Effector memory CD4-positive, alpha-beta T cell (primary cell): ENCODE data around the gene VWA5B1.

Experiments used
- DNase-seq, 3 donors: peaks; one replicate each; pipeline ENCODE4 v3.0.0-alpha.2; 2020
- H3K27ac ChIP-seq: 2 replicates; pipeline ENCODE4 v1.7.0; 2013; ENCODE audit warnings: mild to moderate bottlenecking, low read length, moderate library complexity; ENCODE audit not compliant: insufficient read depth, poor library complexity, severe bottlenecking
- H3K27me3 ChIP-seq: replicated peaks from 2 replicates; pipeline ENCODE4 v1.7.0; 2013; ENCODE audit warnings: mild to moderate bottlenecking, low read length; ENCODE audit not compliant: insufficient read depth, control insufficient read depth, poor library complexity, severe bottlenecking
- H3K36me3 ChIP-seq: 2 replicates; pipeline ENCODE4 v1.7.0; 2013; ENCODE audit warnings: mild to moderate bottlenecking, low read length, moderate library complexity; ENCODE audit not compliant: control insufficient read depth, insufficient read depth
- H3K4me1 ChIP-seq: 2 replicates; pipeline ENCODE4 v1.7.0; 2013; ENCODE audit warnings: low read length, mild to moderate bottlenecking; ENCODE audit not compliant: control insufficient read depth, insufficient read depth, poor library complexity, severe bottlenecking
- H3K4me3 ChIP-seq: 2 replicates; pipeline ENCODE4 v1.7.0; 2013; ENCODE audit warnings: low read length, low read depth, mild to moderate bottlenecking; ENCODE audit not compliant: insufficient read depth, poor library complexity, severe bottlenecking
- H3K9me3 ChIP-seq: 2 replicates; pipeline ENCODE4 v1.7.0; 2013; ENCODE audit warnings: mild to moderate bottlenecking, low read length, moderate library complexity; ENCODE audit not compliant: control insufficient read depth

VWA5B1 gene

DNA sequence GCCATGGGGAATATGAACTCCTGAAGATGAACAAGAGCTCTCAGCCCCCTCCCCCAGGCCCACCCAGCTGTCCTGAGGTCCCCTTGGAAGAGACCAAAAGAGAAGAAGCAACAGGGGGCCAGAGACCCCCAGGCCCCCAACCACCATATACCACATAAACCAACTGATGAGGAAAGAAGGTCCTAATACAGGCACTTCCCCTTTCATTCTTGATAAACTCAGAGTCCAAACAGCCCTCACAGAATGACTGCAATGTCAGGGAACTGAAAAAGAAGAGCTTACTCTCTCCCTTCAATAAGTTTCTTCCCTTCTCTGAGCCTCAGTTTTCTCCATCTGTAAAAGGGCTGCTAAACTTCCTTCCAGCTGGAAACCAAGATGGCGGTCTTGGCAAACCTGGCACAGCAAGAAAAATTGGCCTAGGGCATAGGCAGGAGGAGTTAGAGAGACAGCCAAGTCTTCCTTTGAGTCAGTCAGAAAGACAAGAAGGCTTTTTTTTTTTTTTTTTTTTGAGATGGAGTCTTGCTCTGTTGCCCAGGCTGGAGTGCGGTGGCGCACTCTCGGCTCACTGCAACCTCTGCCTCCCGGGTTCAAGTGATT lies 90.5 kb downstream of the VWA5B1 start:
- Histone ChIP-seq H3K9me3 (no peaks in the 10 kb centered on the region), H3K36me3 (no peaks in the 10 kb centered on the region), H3K27me3 (no peaks in the 10 kb centered on the region), H3K4me3 (no peak overlapping the region), H3K4me1 (no peaks in the 10 kb centered on the region), H3K27ac (no peak overlapping the region)
- DNase-seq: no peak

DNA sequence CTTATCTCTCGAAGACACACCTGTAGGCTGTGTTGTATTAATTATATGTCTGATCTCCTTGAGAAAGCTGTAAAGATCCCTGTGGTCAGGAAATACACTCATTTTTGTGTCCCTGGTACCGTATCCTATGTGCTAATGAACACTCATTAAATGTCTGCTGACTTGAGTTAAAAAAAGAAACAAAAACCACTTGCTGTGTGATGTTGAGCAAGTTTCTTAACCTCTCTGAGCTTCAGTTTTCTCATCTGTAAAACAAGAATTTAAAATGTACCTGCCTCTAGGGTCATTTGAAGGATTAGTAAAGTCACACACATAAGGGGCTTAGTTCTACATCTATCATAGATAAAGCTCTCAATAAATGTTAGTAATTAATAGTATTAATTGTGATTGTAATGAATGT lies 91.3 kb downstream of the VWA5B1 start:
- Histone ChIP-seq H3K4me3 (no peak overlapping the region), H3K9me3 (no peaks in the 10 kb centered on the region), H3K4me1 (no peaks in the 10 kb centered on the region), H3K27me3 (peaks cover 7% of the 10 kb centered on the region), H3K27ac (no peak overlapping the region), H3K36me3 (no peaks in the 10 kb centered on the region)
- DNase-seq: no peak

DNA sequence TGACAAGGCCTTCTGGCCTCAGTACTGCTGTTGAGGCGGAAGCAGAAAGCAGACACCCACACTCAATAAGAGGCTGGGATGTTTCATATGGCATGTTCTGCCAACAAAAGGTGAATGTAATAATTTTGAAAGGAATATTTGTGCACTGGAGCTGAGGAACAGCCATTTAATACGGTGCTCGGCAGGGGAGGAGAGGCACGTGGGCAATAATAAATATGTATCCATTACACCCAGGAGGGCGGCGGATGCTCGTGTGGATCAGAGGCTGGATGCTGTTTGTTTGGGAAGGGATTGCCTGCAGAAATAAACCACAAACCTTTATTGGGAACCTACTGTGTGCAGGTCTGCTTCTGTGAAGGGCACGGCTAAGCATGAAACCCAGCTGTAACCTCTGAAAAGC lies 92.0 kb downstream of the VWA5B1 start:
- Histone ChIP-seq H3K4me3 (no peak overlapping the region), H3K27ac (no peak overlapping the region), H3K36me3 (no peaks in the 10 kb centered on the region), H3K4me1 (no peaks in the 10 kb centered on the region), H3K9me3 (no peaks in the 10 kb centered on the region), H3K27me3 (peaks cover 13% of the 10 kb centered on the region)
- no peak for DNase-seq

DNA sequence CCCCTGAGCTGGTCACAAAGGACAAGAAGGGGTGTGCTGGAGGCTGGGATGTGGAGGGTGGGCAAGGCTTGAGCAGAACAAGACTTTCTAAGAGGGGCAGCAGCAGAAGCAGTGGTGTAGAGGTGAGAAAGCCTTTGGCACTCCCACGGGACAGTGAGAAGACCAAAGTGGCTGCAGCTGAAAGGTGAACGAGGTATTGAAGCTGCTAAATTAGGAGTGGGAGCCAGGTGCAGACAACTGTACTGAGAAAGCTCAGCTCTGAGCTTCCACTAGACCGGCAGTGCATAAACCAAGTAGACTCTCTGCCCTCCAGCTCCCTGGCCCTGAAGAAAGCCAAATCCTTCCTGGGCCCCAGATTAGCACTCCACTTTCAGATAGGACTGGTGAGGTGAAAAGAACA lies 93.0 kb downstream of the VWA5B1 start:
- H3K27ac ChIP-seq: no peak overlapping the region
- peaks cover 13% of the 10 kb centered on the region for H3K27me3 ChIP-seq
- H3K4me3 ChIP-seq: no peak overlapping the region
- no peaks in the 10 kb centered on the region for H3K36me3 ChIP-seq
- H3K9me3 ChIP-seq: no peaks in the 10 kb centered on the region
- DNase-seq: no peak
- H3K4me1 ChIP-seq: no peaks in the 10 kb centered on the region

DNA sequence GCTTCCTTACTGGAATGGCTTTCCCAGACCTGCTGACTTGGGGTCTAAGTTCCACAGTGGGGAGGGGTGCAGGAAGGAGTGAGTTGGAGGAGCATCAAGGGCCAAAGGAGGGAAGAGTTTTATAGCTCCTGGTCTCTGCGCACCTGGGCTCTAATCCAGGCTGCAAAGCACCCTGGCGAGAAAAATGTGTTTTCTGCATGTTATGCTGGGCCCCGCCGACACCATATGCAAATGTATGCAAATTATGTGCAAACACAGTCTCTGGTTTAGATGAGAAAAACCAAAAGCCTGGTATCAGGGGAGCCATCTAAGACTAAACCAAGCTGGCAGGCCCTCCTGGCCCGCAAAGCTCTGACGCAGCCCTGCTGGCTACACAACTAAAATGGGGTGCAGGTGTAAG lies 95.0 kb downstream of the VWA5B1 start:
- H3K27ac ChIP-seq: no peak overlapping the region
- H3K4me3 ChIP-seq: no peak overlapping the region
- DNase-seq: no peak
- peaks cover 13% of the 10 kb centered on the region for H3K27me3 ChIP-seq
- H3K36me3 ChIP-seq: no peaks in the 10 kb centered on the region
- no peaks in the 10 kb centered on the region for H3K4me1 ChIP-seq
- no peaks in the 10 kb centered on the region for H3K9me3 ChIP-seq

DNA sequence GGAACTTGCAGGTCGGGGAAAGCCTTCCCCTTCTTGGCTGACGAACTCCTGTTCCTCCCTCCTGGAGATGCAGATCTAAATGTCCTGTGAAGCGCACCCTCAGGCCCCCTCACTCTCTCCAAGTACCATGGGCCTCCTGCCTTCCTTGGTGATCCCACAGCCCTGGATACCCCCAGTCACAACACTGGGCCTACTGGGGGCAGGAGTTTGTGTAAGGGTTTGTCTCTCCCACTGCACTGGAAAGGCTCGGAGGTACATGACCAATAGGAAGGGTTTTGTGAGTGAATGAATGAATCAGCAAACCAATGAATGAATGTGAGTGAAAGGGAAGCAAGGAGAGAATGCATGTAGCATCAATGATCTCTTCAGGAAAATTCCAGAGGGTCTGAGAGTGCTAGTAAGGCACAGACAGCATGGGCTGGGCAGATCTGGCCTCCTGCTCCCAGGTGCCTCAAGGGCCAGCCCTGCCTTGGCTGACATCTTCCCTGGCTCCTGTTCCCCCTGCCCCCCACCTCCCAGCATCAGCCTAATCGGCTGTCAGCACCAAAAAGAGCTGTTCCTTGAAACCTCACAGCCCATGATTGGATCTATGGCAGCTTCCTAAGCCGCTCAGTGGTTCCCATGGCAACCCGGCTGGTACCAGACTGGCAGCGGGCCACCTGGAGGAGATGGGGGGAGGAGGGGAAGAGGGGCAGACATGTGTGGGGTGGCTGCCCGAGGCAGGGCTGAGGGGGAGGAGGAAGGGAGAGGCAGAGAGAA lies 95.8 kb downstream of the VWA5B1 start:
- no peak overlapping the region for H3K4me3 ChIP-seq
- DNase-seq: no peak
- H3K4me1 ChIP-seq: no peaks in the 10 kb centered on the region
- H3K9me3 ChIP-seq: no peaks in the 10 kb centered on the region
- H3K27me3 ChIP-seq: peaks cover 13% of the 10 kb centered on the region
- H3K27ac ChIP-seq: no peak overlapping the region
- no peaks in the 10 kb centered on the region for H3K36me3 ChIP-seq

DNA sequence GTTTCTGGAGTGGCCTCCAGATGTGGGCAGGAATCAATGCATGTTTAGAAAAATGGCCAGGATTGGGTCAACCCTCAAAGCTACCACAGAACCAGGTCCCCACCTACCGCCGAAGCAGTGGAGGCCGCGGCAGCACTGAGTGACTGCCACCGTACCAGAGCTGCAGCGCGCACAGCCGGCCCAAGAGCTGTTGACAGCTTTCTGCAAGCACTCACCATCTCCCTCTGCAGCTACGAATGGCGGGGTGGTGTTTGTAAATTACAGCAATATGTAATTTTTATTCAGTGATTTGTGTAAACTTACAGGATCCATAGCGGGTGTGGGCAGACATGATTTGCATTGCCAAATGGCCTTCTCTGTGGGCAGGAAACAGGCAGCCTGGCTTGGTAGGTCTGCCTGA lies 98.9 kb downstream of the VWA5B1 start:
- Histone ChIP-seq H3K4me3 (no peak overlapping the region), H3K36me3 (no peaks in the 10 kb centered on the region), H3K27me3 (peaks cover 13% of the 10 kb centered on the region), H3K9me3 (no peaks in the 10 kb centered on the region), H3K27ac (no peak overlapping the region), H3K4me1 (no peaks in the 10 kb centered on the region)
- DNase-seq: no peak

DNA sequence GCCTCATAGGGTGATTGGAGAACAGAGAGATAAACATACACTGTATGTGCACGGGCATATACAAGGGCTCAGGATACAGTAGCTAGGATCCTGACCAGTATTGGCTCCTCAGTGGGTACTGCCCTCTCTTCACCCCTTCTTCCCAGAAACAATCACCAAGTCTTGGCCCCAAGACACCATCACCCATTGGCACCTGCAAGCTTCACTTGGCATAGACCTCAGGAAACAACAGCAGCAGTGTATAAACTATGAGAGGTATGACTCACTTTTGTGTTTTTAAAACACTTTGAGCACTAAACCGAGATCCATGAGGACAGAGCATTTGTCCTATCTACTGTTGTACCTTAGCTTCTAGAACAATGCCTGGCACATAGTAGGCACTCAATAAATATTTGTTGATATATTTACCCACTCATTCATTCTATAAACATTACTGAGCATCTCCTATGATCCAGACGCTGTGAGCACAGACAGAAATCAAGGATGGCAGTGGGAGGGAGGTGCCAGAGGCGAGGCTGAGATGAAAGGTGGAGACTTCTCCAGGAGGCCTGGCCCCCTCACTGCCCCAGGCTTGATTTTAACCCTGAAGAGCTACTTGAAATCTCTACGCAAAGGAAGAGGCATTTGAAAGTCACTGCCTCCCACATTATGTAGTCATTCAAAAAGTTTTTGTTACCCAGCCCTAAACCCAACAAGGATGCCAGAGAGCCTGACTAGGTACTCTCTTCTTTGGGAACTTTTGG lies 100.1 kb downstream of the VWA5B1 start:
- Histone ChIP-seq H3K9me3 (peaks cover 5% of the 10 kb centered on the region), H3K36me3 (no peaks in the 10 kb centered on the region), H3K4me1 (no peaks in the 10 kb centered on the region), H3K27me3 (peaks cover 13% of the 10 kb centered on the region), H3K4me3 (no peak overlapping the region), H3K27ac (no peak overlapping the region)
- DNase-seq: no peak

DNA sequence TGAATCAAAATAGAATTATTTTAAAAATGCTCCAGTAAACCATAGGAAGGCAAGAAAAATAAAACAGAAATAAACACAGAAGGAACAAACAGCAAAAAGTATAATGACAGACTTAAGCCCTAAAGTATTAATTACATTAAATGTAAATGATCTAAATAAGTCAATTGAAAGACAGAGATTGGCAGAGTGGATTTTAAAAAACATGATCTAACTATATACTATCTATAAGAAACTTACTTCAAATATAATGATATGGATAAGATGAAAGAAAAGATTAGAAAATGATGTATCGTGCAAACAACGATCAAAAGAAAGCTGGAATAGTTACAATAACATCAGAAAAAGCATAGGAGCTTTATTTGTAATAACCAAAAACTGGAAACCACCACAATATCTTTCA lies 104.6 kb downstream of the VWA5B1 start:
- Histone ChIP-seq H3K4me3 (no peak overlapping the region), H3K36me3 (no peaks in the 10 kb centered on the region), H3K27me3 (no peaks in the 10 kb centered on the region), H3K9me3 (peaks cover 5% of the 10 kb centered on the region), H3K4me1 (no peaks in the 10 kb centered on the region), H3K27ac (no peak overlapping the region)
- no peak for DNase-seq

DNA sequence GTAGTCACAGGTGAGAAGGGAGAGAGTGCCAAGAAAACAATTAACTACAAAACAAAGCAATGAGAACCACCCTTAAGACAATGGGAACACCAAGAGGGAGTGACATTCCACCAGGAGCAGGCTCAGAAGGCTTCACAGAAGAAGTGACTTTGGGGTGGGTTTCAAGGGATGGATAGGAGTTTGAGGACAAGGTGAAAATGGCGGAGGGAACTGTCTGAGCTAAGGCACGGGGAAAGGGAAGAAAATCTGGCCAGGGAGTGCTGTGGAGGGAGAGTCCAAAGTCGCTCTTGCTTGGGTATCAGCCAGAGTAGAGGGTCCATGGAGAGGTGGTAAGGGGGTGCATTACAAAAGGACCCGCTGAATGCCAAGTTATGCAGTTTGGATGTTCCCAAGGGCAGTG lies 108.1 kb downstream of the VWA5B1 start:
- no peak for DNase-seq
- no peak overlapping the region for H3K27ac ChIP-seq
- H3K9me3 ChIP-seq: peaks cover 5% of the 10 kb centered on the region
- no peaks in the 10 kb centered on the region for H3K36me3 ChIP-seq
- no peaks in the 10 kb centered on the region for H3K27me3 ChIP-seq
- no peak overlapping the region for H3K4me3 ChIP-seq
- no peaks in the 10 kb centered on the region for H3K4me1 ChIP-seq
